Naive thymus-derived CD8-positive, alpha-beta T cell (primary cell): ENCODE measurements around the gene ITGA1. TPM values are rescaled to one million over a fixed set of nuclear protein-coding genes. Genes with fewer than 3 reads are reported as not detected.

Experiments
- ATAC-seq, 2 donors: fragments of 150-1000 bp; cut with Tn5 transposase in 1 of 2; sonication (Bioruptor Pico), chemical (Tn5 transposase) in 1 of 2; 1 replicate in 1 of 2; 2 replicates in 1 of 2; pipeline ENCODE4 v1.10.0; 2021; ENCODE audit warnings: mild to moderate bottlenecking in 2 of 2, moderate library complexity in 2 of 2
- POLR2A ChIA-PET: fragments of 350-600 bp; sonication (Branson Sonifier 250); formaldehyde crosslinking; loops from one replicate; lab custom pipeline; 2021; ENCODE audit warnings: antibody characterized with exemption; lab: Charles Lee
- DNase-seq, 10 donors: peaks; one replicate each; pipeline versions ENCODE4 v3.0.0 to v3.0.0-alpha.2; 2020 to 2022
- H3K27ac Mint-ChIP-seq, 10 donors: one replicate each; pipeline ENCODE4 v1.8.0; 2020 to 2022; ENCODE audit warnings: mild to moderate bottlenecking in 10 of 10, mixed read lengths in 10 of 10, moderate library complexity in 4 of 10, inconsistent platforms in 1 of 10
- H3K27me3 Mint-ChIP-seq, 5 donors: one replicate each; pipeline ENCODE4 v1.8.0; 2021 to 2022; ENCODE audit warnings: mixed read lengths in 5 of 5
- H3K36me3 Mint-ChIP-seq, 3 donors: one replicate each; pipeline ENCODE4 v1.8.0; 2020 to 2022; ENCODE audit warnings: mixed read lengths in 3 of 3, mild to moderate bottlenecking in 2 of 3, inconsistent platforms in 1 of 3
- H3K4me1 Mint-ChIP-seq, 4 donors: one replicate each; pipeline ENCODE4 v1.8.0; 2021 to 2022; ENCODE audit warnings: mixed read lengths in 4 of 4
- H3K4me3 Mint-ChIP-seq, 10 donors: one replicate each; pipeline ENCODE4 v1.8.0; 2020 to 2022; ENCODE audit warnings: mild to moderate bottlenecking in 10 of 10, mixed read lengths in 10 of 10, moderate library complexity in 6 of 10, inconsistent platforms in 1 of 10
- H3K9me3 Mint-ChIP-seq, 9 donors: one replicate each; pipeline ENCODE4 v1.8.0; 2020 to 2022; ENCODE audit warnings: mixed read lengths in 9 of 9, mild to moderate bottlenecking in 3 of 9, inconsistent platforms in 1 of 9, moderate library complexity in 1 of 9
- polyA plus RNA-seq, 3 donors: library from polyadenylated mRNA; unstranded; fragments of 300-500 nt; fragmentation: Illumina TruSeq; gene quantifications; one replicate each; pipeline ENCODE4 v1.2.3, GENCODE V29; 2021
- total RNA-seq, 8 experiments: library from RNA in 2 of 8; stranded (reverse) in 2 of 8; gene quantifications; one replicate each; pipeline ENCODE4 v1.2.3 and lab custom pipeline; 2021 to 2026

ITGA1 gene
- total and polyA plus RNA-seq, 5 experiments from 2014 or later, result 0.27 to 4.6 (median 1.1) TPM

- POLR2A ChIA-PET, result interaction anchor here (1.0 kb wide), 1 partner anchor 48 kb away, joined by 4 read pairs; no protein-coding TSS in a partner anchor
- no peaks in the 10 kb centered on the region for H3K36me3 Mint-ChIP-seq
- DNase-seq (peak in 1 of 10 donors; percentile 19), ATAC-seq (peak in 1 of 2 donors; percentile 43)
- H3K4me1 Mint-ChIP-seq, result peaks cover 18 to 46% (median 40%) of the 10 kb centered on the region in 4 donors
- peaks cover 0 to 9% (median 0%) of the 10 kb centered on the region in 9 donors for H3K9me3 Mint-ChIP-seq
- H3K27ac Mint-ChIP-seq, result peak overlapping the region; percentile 13 to 92 (median 60)
- H3K4me3 Mint-ChIP-seq, result peak overlapping the region in 8 of 10 donors; percentile 0 to 73 (median 32)
- no peaks in the 10 kb centered on the region for H3K27me3 Mint-ChIP-seq
Observed at GRCh38 chr5:52774005-52774410, 13.7 kb upstream of the ITGA1 start.

- DNase-seq, result peak in 6 of 10 donors; percentile 11 to 58 (median 36)
Observed at GRCh38 chr5:52776116-52776515, 11.6 kb upstream of the ITGA1 start.

GRCh38 chr5:52777186-52777585 lies 10.5 kb upstream of the ITGA1 start:
- H3K9me3 Mint-ChIP-seq, result peaks cover 0 to 9% (median 0%) of the 10 kb centered on the region in 9 donors
- no peaks in the 10 kb centered on the region for H3K36me3 Mint-ChIP-seq
- no peak overlapping the region for H3K4me3 Mint-ChIP-seq
- peaks cover 0 to 2% (median 0%) of the 10 kb centered on the region in 5 donors for H3K27me3 Mint-ChIP-seq
- POLR2A ChIA-PET, result interaction anchor here (0.7 kb wide), 1 partner anchor 22 kb away, joined by 4 read pairs; no protein-coding TSS in a partner anchor
- ATAC-seq, result no peak
- peaks cover 16 to 37% (median 31%) of the 10 kb centered on the region in 4 donors for H3K4me1 Mint-ChIP-seq
- DNase-seq, result no peak
- H3K27ac Mint-ChIP-seq, result no peak overlapping the region

More at GRCh38 chr5:52776116-52776515, 11.6 kb upstream of the ITGA1 start:
- H3K36me3 Mint-ChIP-seq, result no peaks in the 10 kb centered on the region
- H3K9me3 Mint-ChIP-seq, result peaks cover 0 to 9% (median 0%) of the 10 kb centered on the region in 9 donors
- peaks cover 18 to 46% (median 40%) of the 10 kb centered on the region in 4 donors for H3K4me1 Mint-ChIP-seq
- no peaks in the 10 kb centered on the region for H3K27me3 Mint-ChIP-seq
- peak; percentile 75 to 84 for ATAC-seq
- POLR2A ChIA-PET, result interaction anchor here (0.9 to 1.1 kb wide), 3 partner anchors 13 to 52 kb away, joined by 3 to 4 read pairs (median 4); no protein-coding TSS in a partner anchor
- H3K4me3 Mint-ChIP-seq, result peak overlapping the region in 9 of 10 donors; percentile 9 to 77 (median 55)
- peak overlapping the region in 8 of 10 donors; percentile 44 to 97 (median 85) for H3K27ac Mint-ChIP-seq

GRCh38 chr5:52778781-52779180 lies 8.9 kb upstream of the ITGA1 start:
- POLR2A ChIA-PET, result interaction anchor here (0.6 to 1.2 kb wide), 3 partner anchors 16 to 34 kb away, joined by 3 read pairs; no protein-coding TSS in a partner anchor
- peak overlapping the region in 1 of 10 donors; percentile 70 for H3K27ac Mint-ChIP-seq

GRCh38 chr5:52779213-52779612 lies 8.5 kb upstream of the ITGA1 start:
- POLR2A ChIA-PET, result interaction anchor here (0.6 to 1.2 kb wide), 2 partner anchors 17 to 34 kb away, joined by 3 read pairs; no protein-coding TSS in a partner anchor
- Mint-ChIP-seq H3K4me3 (no peak overlapping the region), H3K27me3 (peaks cover 0 to 5% (median 0%) of the 10 kb centered on the region in 5 donors), H3K4me1 (peaks cover 11 to 23% (median 17%) of the 10 kb centered on the region in 4 donors), H3K27ac (no peak overlapping the region), H3K9me3 (peaks cover 0 to 9% (median 0%) of the 10 kb centered on the region in 9 donors), H3K36me3 (no peaks in the 10 kb centered on the region)
- ATAC-seq (no peak), DNase-seq (no peak)

More at GRCh38 chr5:52778781-52779180, 8.9 kb upstream of the ITGA1 start:
- peaks cover 0 to 9% (median 0%) of the 10 kb centered on the region in 9 donors for H3K9me3 Mint-ChIP-seq
- H3K36me3 Mint-ChIP-seq, result no peaks in the 10 kb centered on the region
- H3K27me3 Mint-ChIP-seq, result peaks cover 0 to 5% (median 0%) of the 10 kb centered on the region in 5 donors
- H3K4me1 Mint-ChIP-seq, result peaks cover 14 to 28% (median 21%) of the 10 kb centered on the region in 4 donors
- no peak for ATAC-seq
- no peak overlapping the region for H3K4me3 Mint-ChIP-seq
- DNase-seq, result no peak

DNA sequence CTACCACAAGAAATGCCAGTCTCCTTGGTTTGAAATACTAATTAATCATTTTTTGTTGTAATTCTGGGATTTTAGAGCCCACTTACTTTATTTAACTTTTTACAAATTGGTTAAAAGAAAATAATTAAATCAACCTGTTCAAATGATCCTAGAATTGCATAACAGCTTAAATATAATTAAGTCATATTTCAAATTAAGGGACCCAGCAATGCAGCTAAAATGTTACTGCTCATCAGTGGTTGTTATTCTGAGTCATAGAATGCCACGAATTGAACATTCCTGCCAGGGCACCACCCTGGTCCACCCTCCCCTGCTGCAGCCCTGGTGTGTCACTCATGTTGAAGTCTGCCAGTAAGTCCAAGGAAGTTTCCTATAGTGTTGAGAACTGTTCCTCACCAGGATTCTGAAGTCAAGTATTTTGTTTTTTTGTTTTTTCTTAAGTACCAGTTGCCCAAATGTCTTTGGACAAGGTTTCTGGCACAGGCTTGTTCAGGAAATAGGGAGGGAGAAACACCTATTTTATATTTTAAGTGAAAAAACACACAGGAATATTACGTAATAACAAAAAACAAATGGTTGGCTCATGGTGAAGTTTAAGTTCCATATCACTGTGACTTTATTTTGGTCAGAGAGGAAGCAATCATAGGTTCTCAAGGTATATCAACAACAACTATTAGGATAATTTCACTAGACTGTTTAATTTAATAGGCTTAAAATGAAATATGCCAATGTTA lies 4.3 kb upstream of the ITGA1 start:
- H3K27me3 Mint-ChIP-seq, result peaks cover 0 to 23% (median 0%) of the 10 kb centered on the region in 5 donors
- POLR2A ChIA-PET, result no interaction called here
- no peak for DNase-seq
- no peaks in the 10 kb centered on the region for H3K36me3 Mint-ChIP-seq
- no peaks in the 10 kb centered on the region for H3K9me3 Mint-ChIP-seq
- no peak overlapping the region for H3K4me3 Mint-ChIP-seq
- peaks cover 11 to 21% (median 16%) of the 10 kb centered on the region in 4 donors for H3K4me1 Mint-ChIP-seq
- H3K27ac Mint-ChIP-seq, result peak overlapping the region in 1 of 10 donors; percentile 48
- ATAC-seq, result no peak

GRCh38 chr5:52784737-52785136 lies 3.0 kb upstream of the ITGA1 start:
- no peak for DNase-seq
- peaks cover 0 to 28% (median 0%) of the 10 kb centered on the region in 5 donors for H3K27me3 Mint-ChIP-seq
- POLR2A ChIA-PET, result no interaction called here
- H3K9me3 Mint-ChIP-seq, result no peaks in the 10 kb centered on the region
- no peak overlapping the region for H3K27ac Mint-ChIP-seq
- no peaks in the 10 kb centered on the region for H3K36me3 Mint-ChIP-seq
- H3K4me3 Mint-ChIP-seq, result no peak overlapping the region
- peaks cover 11 to 21% (median 17%) of the 10 kb centered on the region in 4 donors for H3K4me1 Mint-ChIP-seq
- ATAC-seq, result no peak

DNA sequence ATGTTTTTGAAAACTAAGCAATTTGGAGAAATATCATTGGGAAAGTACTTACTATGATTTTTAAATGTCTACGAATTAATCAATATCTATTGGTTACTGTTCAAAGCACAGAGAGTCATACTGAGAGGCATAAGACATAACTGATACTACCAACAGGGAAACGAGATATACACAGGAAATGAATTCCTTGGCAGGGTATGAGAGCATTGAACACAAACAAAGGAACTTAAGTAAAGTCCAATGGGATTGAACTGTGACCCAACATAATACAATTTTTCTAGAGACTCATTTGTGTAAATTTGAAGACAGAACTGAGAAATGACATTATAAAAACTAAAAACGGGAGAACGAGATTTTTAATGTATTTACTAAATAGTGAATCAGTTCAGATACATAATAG lies 1.3 kb upstream of the ITGA1 start:
- POLR2A ChIA-PET, result no interaction called here
- ATAC-seq, result no peak
- Mint-ChIP-seq H3K36me3 (no peaks in the 10 kb centered on the region), H3K4me1 (peaks cover 12 to 21% (median 17%) of the 10 kb centered on the region in 4 donors), H3K4me3 (peak overlapping the region in 5 of 10 donors; percentile 14 to 90 (median 50)), H3K27ac (peak overlapping the region in 3 of 10 donors; percentile 3 to 82 (median 44)), H3K27me3 (peaks cover 0 to 28% (median 0%) of the 10 kb centered on the region in 5 donors), H3K9me3 (no peaks in the 10 kb centered on the region)
- no peak for DNase-seq

- peak overlapping the region in 8 of 10 donors; percentile 3 to 83 (median 80) for H3K27ac Mint-ChIP-seq
- H3K9me3 Mint-ChIP-seq, result no peaks in the 10 kb centered on the region
Observed at GRCh38 chr5:52786949-52787599, 642 bp upstream of the ITGA1 start.

GRCh38 chr5:52788505-52788821 lies 747 bp downstream of the ITGA1 start:
- no peaks in the 10 kb centered on the region for H3K9me3 Mint-ChIP-seq
- H3K27me3 Mint-ChIP-seq, result peaks cover 0 to 25% (median 0%) of the 10 kb centered on the region in 5 donors
- POLR2A ChIA-PET, result interaction anchor here (1.2 kb wide), 1 partner anchor 11 kb away, joined by 4 read pairs; no protein-coding TSS in a partner anchor
- DNase-seq, result no peak
- peaks cover 11 to 21% (median 16%) of the 10 kb centered on the region in 4 donors for H3K4me1 Mint-ChIP-seq
- H3K4me3 Mint-ChIP-seq, result peak overlapping the region; percentile 56 to 92 (median 78)
- no peaks in the 10 kb centered on the region for H3K36me3 Mint-ChIP-seq
- H3K27ac Mint-ChIP-seq, result peak overlapping the region in 4 of 10 donors; percentile 29 to 82 (median 65)
- ATAC-seq, result no peak

More at GRCh38 chr5:52786949-52787599, 642 bp upstream of the ITGA1 start:
- H3K4me1 Mint-ChIP-seq, result peaks cover 11 to 21% (median 17%) of the 10 kb centered on the region in 4 donors
- no peaks in the 10 kb centered on the region for H3K36me3 Mint-ChIP-seq
- DNase-seq (peak in 8 of 10 donors; percentile 22 to 71 (median 43)), ATAC-seq (peak; percentile 59 to 76)
- H3K4me3 Mint-ChIP-seq, result peak overlapping the region; percentile 87 to 94 (median 92)
- H3K27me3 Mint-ChIP-seq, result peaks cover 0 to 26% (median 0%) of the 10 kb centered on the region in 5 donors
- POLR2A ChIA-PET, result interaction anchor here (1.3 kb wide), 1 partner anchor 12 kb away, joined by 7 read pairs; no protein-coding TSS in a partner anchor

DNA sequence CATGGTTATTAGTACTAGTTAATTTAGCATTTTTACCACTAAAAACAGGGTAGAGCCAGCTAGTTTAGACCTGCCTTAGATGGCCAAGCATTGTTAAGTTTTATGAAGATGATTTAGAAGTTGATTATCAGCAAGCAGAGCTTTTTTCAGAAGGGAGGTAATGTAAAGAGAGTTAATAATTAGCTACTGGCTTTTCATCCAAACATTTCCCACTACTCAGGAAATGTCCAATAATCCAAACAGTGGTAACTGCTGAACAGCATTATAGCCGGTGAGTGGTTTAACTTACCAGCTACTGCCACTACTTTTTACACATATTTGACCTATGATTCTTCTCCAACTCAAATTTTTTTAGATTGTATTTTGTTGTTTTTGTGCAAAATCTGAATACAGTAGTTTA lies 1.7 kb downstream of the ITGA1 start:
- Mint-ChIP-seq H3K27ac (no peak overlapping the region), H3K27me3 (peaks cover 0 to 24% (median 0%) of the 10 kb centered on the region in 5 donors), H3K36me3 (no peaks in the 10 kb centered on the region), H3K4me3 (peak overlapping the region in 3 of 10 donors; percentile 0 to 82 (median 72)), H3K4me1 (peaks cover 11 to 21% (median 15%) of the 10 kb centered on the region in 4 donors), H3K9me3 (no peaks in the 10 kb centered on the region)
- POLR2A ChIA-PET, result interaction anchor here (1.1 to 1.7 kb wide), 3 partner anchors 10 to 13 kb away, joined by 4 to 5 read pairs (median 4); no protein-coding TSS in a partner anchor
- ATAC-seq (no peak), DNase-seq (no peak)

GRCh38 chr5:52789851-52790250 lies 2.1 kb downstream of the ITGA1 start:
- POLR2A ChIA-PET, result interaction anchor here (1.1 to 1.7 kb wide), 3 partner anchors 10 to 14 kb away, joined by 4 to 5 read pairs (median 4); no protein-coding TSS in a partner anchor
- Mint-ChIP-seq H3K4me3 (peak overlapping the region in 1 of 10 donors; percentile 82), H3K4me1 (peaks cover 11 to 21% (median 15%) of the 10 kb centered on the region in 4 donors), H3K27ac (no peak overlapping the region), H3K27me3 (peaks cover 0 to 24% (median 0%) of the 10 kb centered on the region in 5 donors), H3K9me3 (no peaks in the 10 kb centered on the region), H3K36me3 (no peaks in the 10 kb centered on the region)
- ATAC-seq (no peak), DNase-seq (no peak)
